Ovary (tissue), 3 donors: ENCODE measurements around the gene CCDC150.

ENCODE experiments used
- POLR2A ChIP-seq: fragments of 450-650 bp; IDR thresholded peaks from one replicate; pipeline ENCODE4 v1.6.1; 2017; ENCODE audit warnings: antibody characterized with exemption, mild to moderate bottlenecking, moderate library complexity
- TF ChIP-seq, protein P1 (sequence below), 3 donors: fragments of 450-650 bp in 2 of 3; fragments of 200-600 bp in 1 of 3; IDR thresholded peaks; one replicate each; pipeline versions ENCODE4 v1.5.1 to v1.8.0; 2016 to 2022; ENCODE audit warnings: antibody characterized with exemption in 3 of 3, mild to moderate bottlenecking in 1 of 3
- donor health status: DM: no; HTN: no; CAD: no.

- TF ChIP-seq, protein P1, sequence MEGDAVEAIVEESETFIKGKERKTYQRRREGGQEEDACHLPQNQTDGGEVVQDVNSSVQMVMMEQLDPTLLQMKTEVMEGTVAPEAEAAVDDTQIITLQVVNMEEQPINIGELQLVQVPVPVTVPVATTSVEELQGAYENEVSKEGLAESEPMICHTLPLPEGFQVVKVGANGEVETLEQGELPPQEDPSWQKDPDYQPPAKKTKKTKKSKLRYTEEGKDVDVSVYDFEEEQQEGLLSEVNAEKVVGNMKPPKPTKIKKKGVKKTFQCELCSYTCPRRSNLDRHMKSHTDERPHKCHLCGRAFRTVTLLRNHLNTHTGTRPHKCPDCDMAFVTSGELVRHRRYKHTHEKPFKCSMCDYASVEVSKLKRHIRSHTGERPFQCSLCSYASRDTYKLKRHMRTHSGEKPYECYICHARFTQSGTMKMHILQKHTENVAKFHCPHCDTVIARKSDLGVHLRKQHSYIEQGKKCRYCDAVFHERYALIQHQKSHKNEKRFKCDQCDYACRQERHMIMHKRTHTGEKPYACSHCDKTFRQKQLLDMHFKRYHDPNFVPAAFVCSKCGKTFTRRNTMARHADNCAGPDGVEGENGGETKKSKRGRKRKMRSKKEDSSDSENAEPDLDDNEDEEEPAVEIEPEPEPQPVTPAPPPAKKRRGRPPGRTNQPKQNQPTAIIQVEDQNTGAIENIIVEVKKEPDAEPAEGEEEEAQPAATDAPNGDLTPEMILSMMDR (IDR thresholded peaks at IDR 0.05): no peak
- no peak for TF ChIP-seq POLR2A
Measured at GRCh38 chr2:196748123-196748522, 108.6 kb downstream of the CCDC150 start.
